Measurements from ENCODE around the gene PHF2. TPM values are rescaled to one million over a fixed set of nuclear protein-coding genes. Genes with fewer than 3 reads are reported as not detected.

PHF2 gene
- total RNA-seq, 1 experiment from 2014 or later, result 11.6 TPM

- 0 out of 2 replicates have a peak overlapping the region, but pooled peaks have one; percentile 65 for H3K27ac Mint-ChIP-seq
- TF ChIP-seq FOXP1 (CRISPR knock-in tag; IDR thresholded peaks at IDR 0.05; ENCODE audit: borderline replicate concordance) (no peak), STAT6 (CRISPR knock-in tag; conservative IDR thresholded peaks at IDR 0.05; ENCODE audit: low read depth) (no peak), FOXK1 (CRISPR knock-in tag; IDR thresholded peaks at IDR 0.05) (no peak), ZNF671 (CRISPR knock-in tag; IDR thresholded peaks at IDR 0.05) (no peak), ZNF232 (CRISPR knock-in tag; IDR thresholded peaks at IDR 0.05) (no peak), IRF2 (CRISPR knock-in tag; IDR thresholded peaks at IDR 0.05; ENCODE audit: borderline replicate concordance, low read depth) (no peak), ATF6 (CRISPR knock-in tag; IDR thresholded peaks at IDR 0.05) (no peak), ERG (CRISPR knock-in tag; IDR thresholded peaks at IDR 0.05) (no peak), RELA (CRISPR knock-in tag; IDR thresholded peaks at IDR 0.05; ENCODE audit: borderline replicate concordance) (no peak), ZNF138 (CRISPR knock-in tag; conservative IDR thresholded peaks at IDR 0.05) (no peak), SMAD3 (CRISPR knock-in tag; IDR thresholded peaks at IDR 0.05; ENCODE audit: borderline replicate concordance) (no peak), MXD4 (CRISPR knock-in tag; IDR thresholded peaks at IDR 0.05; ENCODE audit: borderline replicate concordance) (no peak), ATF2 (CRISPR knock-in tag; IDR thresholded peaks at IDR 0.05; ENCODE audit: borderline replicate concordance, low read depth) (no peak), USF2 (CRISPR knock-in tag; IDR thresholded peaks at IDR 0.05) (no peak)
- ChIA-PET CTCF (interaction anchor here (1.0 kb wide), 1 partner anchor 52 kb away, joined by 3 read pairs; no protein-coding TSS in a partner anchor), POLR2A (no interaction called here)
- ATAC-seq (no peak), DNase-seq (ENCODE audit: low spot score) (peak; percentile 7)
- H3K4me1 Mint-ChIP-seq, result no peaks in the 10 kb centered on the region; the same call in 1 of the 2 replicates
- no peaks in the 10 kb centered on the region for H3K9me3 Mint-ChIP-seq
- H3K36me3 Mint-ChIP-seq, result 0 out of 2 replicates have a peak, but pooled peaks cover 2% of the 10 kb centered on the region
- H3K4me3 Mint-ChIP-seq, result no peak overlapping the region
- no peaks in the 10 kb centered on the region for H3K27me3 Mint-ChIP-seq (ENCODE audit: low read depth)
Measured at GRCh38 chr9:93644397-93645088, 68.2 kb downstream of the PHF2 start.

GRCh38 chr9:93645149-93645889, 68.9 kb downstream of the PHF2 start:
- no peaks in the 10 kb centered on the region for H3K27me3 Mint-ChIP-seq (ENCODE audit: low read depth)
- DNase-seq (ENCODE audit: low spot score), result no peak
- H3K36me3 Mint-ChIP-seq, result 0 out of 2 replicates have a peak, but pooled peaks cover 2% of the 10 kb centered on the region
- H3K9me3 Mint-ChIP-seq, result no peaks in the 10 kb centered on the region
- ChIA-PET POLR2A (no interaction called here), CTCF (no interaction called here)
- H3K27ac Mint-ChIP-seq, result no peak overlapping the region
- H3K4me1 Mint-ChIP-seq, result no peaks in the 10 kb centered on the region; the same call in 1 of the 2 replicates
- ATAC-seq, result no peak
- no peak for TF ChIP-seq CREB1 (CRISPR knock-in tag; IDR thresholded peaks at IDR 0.05)
- H3K4me3 Mint-ChIP-seq, result no peak overlapping the region
